Tibial artery (tissue), 4 donors: ENCODE measurements around the gene PLP2.
A peak's percentile ranks its signal among the peaks of the same experiment; 100 is the strongest.

Experiments used
- DNase-seq, 2 donors: peaks; one replicate each; pipeline ENCODE4 v3.0.0-alpha.2; 2019
- H3K27ac ChIP-seq, 2 donors: fragments of 200-600 bp; sonication (generic) in 1 of 2; 1 replicate in 1 of 2; 2 replicates in 1 of 2; pipeline ENCODE4 v1.5.1; 2018 to 2019; ENCODE audit warnings: mild to moderate bottlenecking in 1 of 2
- H3K27me3 ChIP-seq, 2 donors: fragments of 200-600 bp; sonication (generic) in 1 of 2; one replicate each; pipeline versions ENCODE4 v1.5.1 to v1.6.0; 2016 to 2019
- H3K36me3 ChIP-seq, 3 donors: fragments of 200-600 bp; sonication (generic) in 2 of 3; one replicate each; pipeline ENCODE4 v1.5.1; 2016 to 2019; ENCODE audit warnings: mild to moderate bottlenecking in 2 of 3
- H3K4me1 ChIP-seq, 4 donors: fragments of 200-600 bp; sonication (generic) in 2 of 4; 1 replicate in 3 of 4; 2 replicates in 1 of 4; pipeline ENCODE4 v1.5.1; 2016 to 2019
- H3K4me3 ChIP-seq, 2 donors: fragments of 200-600 bp; sonication (generic) in 1 of 2; 1 replicate in 1 of 2; 2 replicates in 1 of 2; pipeline ENCODE4 v1.5.1; 2018 to 2019; ENCODE audit warnings: mild to moderate bottlenecking in 2 of 2
- H3K9me3 ChIP-seq, 3 donors: fragments of 200-600 bp; sonication (generic) in 1 of 3; one replicate each; pipeline ENCODE4 v1.5.1; 2016 to 2019
- CTCF ChIP-seq, 2 experiments: fragments of 200-600 bp in 1 of 2; fragments of 450-650 bp in 1 of 2; IDR thresholded peaks; one replicate each; pipeline ENCODE4 v1.5.1; 2017 to 2019; ENCODE audit warnings: antibody characterized with exemption in 2 of 2, mild to moderate bottlenecking in 1 of 2, moderate library complexity in 1 of 2
- intact Hi-C: fragments of 100-400 bp; cut with DNase I; formaldehyde crosslinking; loops from one replicate; pipeline ENCODE4 v1.15.0; 2023; ENCODE audit warnings: low total_unique reads

Gene PLP2

GRCh38 chrX:49178537-49178936 lies 6.8 kb downstream of the PLP2 start:
- intact Hi-C loops, result no loop called here
- TF ChIP-seq CTCF (IDR thresholded peaks at IDR 0.05), result no peak

GRCh38 chrX:49179358-49179757 lies 7.7 kb downstream of the PLP2 start:
- Histone ChIP-seq H3K4me1 (peaks cover 0 to 10% (median 3%) of the 10 kb centered on the region in 4 donors), H3K27me3 (no peaks in the 10 kb centered on the region), H3K36me3 (peaks cover 0 to 55% (median 28%) of the 10 kb centered on the region in 3 donors), H3K4me3 (no peak overlapping the region), H3K27ac (no peak overlapping the region), H3K9me3 (no peaks in the 10 kb centered on the region)
- no peak for TF ChIP-seq CTCF (IDR thresholded peaks at IDR 0.05)
- no peak for DNase-seq
- intact Hi-C loops, result no loop called here

More at GRCh38 chrX:49178537-49178936, 6.8 kb downstream of the PLP2 start:
- Histone ChIP-seq H3K36me3 (peaks cover 0 to 58% (median 26%) of the 10 kb centered on the region in 3 donors), H3K4me3 (no peak overlapping the region), H3K4me1 (peaks cover 0 to 9% (median 3%) of the 10 kb centered on the region in 4 donors), H3K27me3 (no peaks in the 10 kb centered on the region), H3K27ac (no peak overlapping the region), H3K9me3 (no peaks in the 10 kb centered on the region)
- no peak for DNase-seq

GRCh38 chrX:49183701-49184281 lies 12.1 kb downstream of the PLP2 start:
- no peaks in the 10 kb centered on the region for H3K9me3 ChIP-seq
- H3K4me3 ChIP-seq, result peak overlapping the region; percentile 61 to 64
- no peak for DNase-seq
- peaks cover 0 to 24% (median 6%) of the 10 kb centered on the region in 3 donors for H3K36me3 ChIP-seq
- H3K27me3 ChIP-seq, result no peaks in the 10 kb centered on the region
- TF ChIP-seq CTCF (IDR thresholded peaks at IDR 0.05), result no peak
- peak overlapping the region; percentile 81 to 90 for H3K27ac ChIP-seq
- H3K4me1 ChIP-seq, result peaks cover 0 to 18% (median 7%) of the 10 kb centered on the region in 4 donors
- intact Hi-C loops, result no loop called here

GRCh38 chrX:49184294-49185281 lies 12.9 kb downstream of the PLP2 start:
- TF ChIP-seq CTCF (IDR thresholded peaks at IDR 0.05), result no peak
- DNase-seq, result peak; percentile 92 to 97
- peak overlapping the region; percentile 81 to 90 for H3K27ac ChIP-seq
- H3K4me1 ChIP-seq, result peaks cover 0 to 18% (median 7%) of the 10 kb centered on the region in 4 donors
- H3K9me3 ChIP-seq, result no peaks in the 10 kb centered on the region
- intact Hi-C loops, result no loop called here
- no peaks in the 10 kb centered on the region for H3K27me3 ChIP-seq
- H3K36me3 ChIP-seq, result peaks cover 0 to 16% (median 6%) of the 10 kb centered on the region in 3 donors
- peak overlapping the region; percentile 61 to 64 for H3K4me3 ChIP-seq

- H3K27me3 ChIP-seq, result no peaks in the 10 kb centered on the region
- peaks cover 0 to 8% (median 6%) of the 10 kb centered on the region in 3 donors for H3K36me3 ChIP-seq
- H3K27ac ChIP-seq, result peak within 1 kb of the TSS; percentile 81 to 90
- no peak for TF ChIP-seq CTCF (IDR thresholded peaks at IDR 0.05)
- no peaks in the 10 kb centered on the region for H3K9me3 ChIP-seq
- peak within 1 kb of the TSS; percentile 61 to 64 for H3K4me3 ChIP-seq
- intact Hi-C loops, result no loop called here
- peak; percentile 82 to 92 for DNase-seq
- H3K4me1 ChIP-seq, result peaks cover 0 to 18% (median 7%) of the 10 kb centered on the region in 4 donors
Measured at GRCh38 chrX:49186125-49187027, 14.7 kb downstream of the PLP2 start, which contains the start of gene PRICKLE3. TSS of gene PRICKLE3 (minus strand) at chrX:49186373. CDS start at chrX:49186297, 76 bp downstream.
